K562 (cell line): ENCODE results near the gene IL11. TPM values are rescaled to one million over a fixed set of nuclear protein-coding genes. Genes with fewer than 3 reads are reported as not detected.

Experiments
- ARNT ChIP-seq, 2 experiments: fragments of 450-650 bp; IDR thresholded peaks; 2 replicates each; pipeline ENCODE4 v1.6.1; 2016; ENCODE audit warnings: mild to moderate bottlenecking in 1 of 2
- COPS2 ChIP-seq: fragments of 450-650 bp; conservative IDR thresholded peaks from 2 replicates; pipeline ENCODE4 v1.6.1; 2016; ENCODE audit warnings: mild to moderate bottlenecking, moderate library complexity
- FOSL1 ChIP-seq: fragments of 200-800 bp; sonication (Bioruptor generic); conservative IDR thresholded peaks from 2 replicates; pipeline ENCODE4 v1.6.1; 2016; ENCODE audit warnings: missing genetic modification characterization, missing compliant biosample characterization
- FOXA3 ChIP-seq, 2 experiments: fragments of 450-650 bp in 1 of 2; sonication (generic) in 1 of 2; formaldehyde crosslinking; IDR thresholded peaks in 1 of 2; conservative IDR thresholded peaks in 1 of 2; 2 replicates each; pipeline versions ENCODE4 v1.4.0 to v1.8.0; 2020 to 2022; ENCODE audit warnings: mild to moderate bottlenecking in 2 of 2, missing genetic modification reagents in 1 of 2
- NR3C1 ChIP-seq: sonication (generic); formaldehyde crosslinking; IDR thresholded peaks from 2 replicates; pipeline ENCODE4 v1.8.1; 2022; ENCODE audit warnings: missing genetic modification reagents
- PRPF4 ChIP-seq: fragments of 200-400 bp; formaldehyde crosslinking; IDR thresholded peaks from one replicate; pipeline ENCODE4 v1.6.1; 2017; ENCODE audit warnings: low read length, low read depth, mild to moderate bottlenecking; ENCODE audit not compliant: insufficient read depth, poor library complexity, severe bottlenecking
- RUNX1 ChIP-seq: sonication (generic); IDR thresholded peaks from 2 replicates; pipeline ENCODE4 v1.6.1; 2016; ENCODE audit warnings: antibody characterized with exemption, low read depth
- SRSF9 ChIP-seq: fragments of 200-400 bp; formaldehyde crosslinking; IDR thresholded peaks from 2 replicates; pipeline ENCODE4 v1.6.1; 2017; ENCODE audit warnings: low read depth, low read length, borderline replicate concordance
- ZNF140 ChIP-seq: fragments of 250-450 bp; sonication (Bioruptor Pico); IDR thresholded peaks from 2 replicates; pipeline ENCODE4 v1.8.0; 2021; ENCODE audit warnings: moderate library complexity, mild to moderate bottlenecking, inconsistent platforms
- ZNF263 ChIP-seq: sonication (generic); formaldehyde crosslinking; IDR thresholded peaks from 2 replicates; pipeline ENCODE4 v1.8.0; 2022; ENCODE audit warnings: mild to moderate bottlenecking, missing genetic modification reagents, borderline replicate concordance
- ZNF280A ChIP-seq: fragments of 450-650 bp; IDR thresholded peaks from 2 replicates; pipeline ENCODE4 v1.6.1; 2018; ENCODE audit warnings: mild to moderate bottlenecking, low read depth; ENCODE audit not compliant: partially characterized antibody
- ZNF3 ChIP-seq: fragments of 250-450 bp; sonication (Bioruptor Pico); IDR thresholded peaks from 2 replicates; pipeline ENCODE4 v1.5.0; 2021; ENCODE audit warnings: mild to moderate bottlenecking, moderate library complexity
- ZNF589 ChIP-seq: fragments of 200-800 bp; sonication (Bioruptor generic); IDR thresholded peaks from 2 replicates; pipeline ENCODE4 v1.6.1; 2016; ENCODE audit warnings: low read depth, missing genetic modification characterization, missing compliant biosample characterization
- polyA plus RNA-seq, 8 experiments: library from polyadenylated mRNA; depleted of rRNA in 4 of 8; stranded (reverse) in 5 of 8; unstranded in 3 of 8; fragments of >200 nt; fragmentation: Nextera tagmentation in 2 of 8; fragmentation: Illumina TruSeq in 1 of 8; extraction: Ambion mirVana in 2 of 8; extraction: Trizol in 1 of 8; gene quantifications; 2 replicates each; pipeline versions ENCODE4 v1.2.1 to v1.2.3, GENCODE V29; 2011 to 2014; ENCODE audit warnings: inconsistent platforms in 1 of 8, missing spikeins in 1 of 8
- total RNA-seq, 7 experiments: library from RNA; depleted of rRNA in 6 of 7; stranded (reverse); fragments of >200 nt in 6 of 7; fragmentation: Illumina TruSeq in 2 of 7; extraction: Trizol in 2 of 7; gene quantifications; 2 replicates each; pipeline versions ENCODE4 v1.2.1 to v1.2.3, GENCODE V29; 2011 to 2021; ENCODE audit warnings: low replicate concordance in 1 of 7
- TF ChIP-seq, protein P1 (sequence below), 2 experiments: fragments of 150-350 bp in 1 of 2; IDR thresholded peaks; 2 replicates each; pipeline ENCODE4 v1.6.1; 2012 to 2016; ENCODE audit warnings: low read depth in 2 of 2, low read length in 2 of 2, mild to moderate bottlenecking in 1 of 2, moderate library complexity in 1 of 2
- TF ChIP-seq, protein P2 (sequence below): IDR thresholded peaks from 3 replicates; pipeline ENCODE4 v1.6.1; 2011; ENCODE audit warnings: borderline replicate concordance, mild to moderate bottlenecking; ENCODE audit not compliant: insufficient read length, insufficient read depth
- TF ChIP-seq, protein P3 (sequence below): fragments of 450-650 bp; IDR thresholded peaks from 2 replicates; pipeline ENCODE4 v1.6.1; 2016; ENCODE audit warnings: antibody characterized with exemption

IL11 gene
- total and polyA plus RNA-seq, 9 of the 15 experiments (the other 6 are each of a cell fraction or from before 2014, with no cell fraction given) = 0.04 to 0.42 (median 0.06) TPM; not detected in 6

- TF ChIP-seq, protein P1, sequence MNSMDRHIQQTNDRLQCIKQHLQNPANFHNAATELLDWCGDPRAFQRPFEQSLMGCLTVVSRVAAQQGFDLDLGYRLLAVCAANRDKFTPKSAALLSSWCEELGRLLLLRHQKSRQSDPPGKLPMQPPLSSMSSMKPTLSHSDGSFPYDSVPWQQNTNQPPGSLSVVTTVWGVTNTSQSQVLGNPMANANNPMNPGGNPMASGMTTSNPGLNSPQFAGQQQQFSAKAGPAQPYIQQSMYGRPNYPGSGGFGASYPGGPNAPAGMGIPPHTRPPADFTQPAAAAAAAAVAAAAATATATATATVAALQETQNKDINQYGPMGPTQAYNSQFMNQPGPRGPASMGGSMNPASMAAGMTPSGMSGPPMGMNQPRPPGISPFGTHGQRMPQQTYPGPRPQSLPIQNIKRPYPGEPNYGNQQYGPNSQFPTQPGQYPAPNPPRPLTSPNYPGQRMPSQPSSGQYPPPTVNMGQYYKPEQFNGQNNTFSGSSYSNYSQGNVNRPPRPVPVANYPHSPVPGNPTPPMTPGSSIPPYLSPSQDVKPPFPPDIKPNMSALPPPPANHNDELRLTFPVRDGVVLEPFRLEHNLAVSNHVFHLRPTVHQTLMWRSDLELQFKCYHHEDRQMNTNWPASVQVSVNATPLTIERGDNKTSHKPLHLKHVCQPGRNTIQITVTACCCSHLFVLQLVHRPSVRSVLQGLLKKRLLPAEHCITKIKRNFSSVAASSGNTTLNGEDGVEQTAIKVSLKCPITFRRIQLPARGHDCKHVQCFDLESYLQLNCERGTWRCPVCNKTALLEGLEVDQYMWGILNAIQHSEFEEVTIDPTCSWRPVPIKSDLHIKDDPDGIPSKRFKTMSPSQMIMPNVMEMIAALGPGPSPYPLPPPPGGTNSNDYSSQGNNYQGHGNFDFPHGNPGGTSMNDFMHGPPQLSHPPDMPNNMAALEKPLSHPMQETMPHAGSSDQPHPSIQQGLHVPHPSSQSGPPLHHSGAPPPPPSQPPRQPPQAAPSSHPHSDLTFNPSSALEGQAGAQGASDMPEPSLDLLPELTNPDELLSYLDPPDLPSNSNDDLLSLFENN (IDR thresholded peaks at IDR 0.05; ENCODE audit: low read depth in 2 of 2, low read length in 2 of 2) = no peak
- TF ChIP-seq ARNT (IDR thresholded peaks at IDR 0.05) (no peak), NR3C1 (CRISPR knock-in tag) (no peak), ZNF140 (CRISPR knock-in tag) (no peak), FOXA3 (CRISPR knock-in tag; conservative IDR thresholded peaks at IDR 0.05 in 1 of 2, IDR thresholded peaks at IDR 0.05 in 1 of 2) (no peak), ZNF263 (CRISPR knock-in tag) (peak; percentile 31; the same call in 1 of the 2 replicates), SRSF9 (no peak), RUNX1 (no peak), ZNF280A (no peak), FOSL1 (no peak), ZNF589 (CRISPR knock-in tag) (no peak), PRPF4 (no peak), ZNF3 (CRISPR knock-in tag) (no peak), COPS2 (no peak)
- TF ChIP-seq, protein P2, sequence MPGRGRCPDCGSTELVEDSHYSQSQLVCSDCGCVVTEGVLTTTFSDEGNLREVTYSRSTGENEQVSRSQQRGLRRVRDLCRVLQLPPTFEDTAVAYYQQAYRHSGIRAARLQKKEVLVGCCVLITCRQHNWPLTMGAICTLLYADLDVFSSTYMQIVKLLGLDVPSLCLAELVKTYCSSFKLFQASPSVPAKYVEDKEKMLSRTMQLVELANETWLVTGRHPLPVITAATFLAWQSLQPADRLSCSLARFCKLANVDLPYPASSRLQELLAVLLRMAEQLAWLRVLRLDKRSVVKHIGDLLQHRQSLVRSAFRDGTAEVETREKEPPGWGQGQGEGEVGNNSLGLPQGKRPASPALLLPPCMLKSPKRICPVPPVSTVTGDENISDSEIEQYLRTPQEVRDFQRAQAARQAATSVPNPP = no peak
- TF ChIP-seq, protein P3, sequence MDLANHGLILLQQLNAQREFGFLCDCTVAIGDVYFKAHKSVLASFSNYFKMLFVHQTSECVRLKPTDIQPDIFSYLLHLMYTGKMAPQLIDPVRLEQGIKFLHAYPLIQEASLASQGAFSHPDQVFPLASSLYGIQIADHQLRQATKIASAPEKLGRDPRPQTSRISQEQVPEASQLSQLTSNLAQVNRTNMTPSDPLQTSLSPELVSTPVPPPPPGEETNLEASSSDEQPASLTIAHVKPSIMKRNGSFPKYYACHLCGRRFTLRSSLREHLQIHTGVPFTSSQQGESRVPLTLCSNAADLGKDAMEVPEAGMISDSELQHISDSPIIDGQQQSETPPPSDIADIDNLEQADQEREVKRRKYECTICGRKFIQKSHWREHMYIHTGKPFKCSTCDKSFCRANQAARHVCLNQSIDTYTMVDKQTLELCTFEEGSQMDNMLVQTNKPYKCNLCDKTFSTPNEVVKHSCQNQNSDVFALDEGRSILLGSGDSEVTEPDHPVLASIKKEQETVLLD = no peak
Observed at GRCh38 chr19:55383279-55384130, 13.2 kb upstream of the IL11 start (continued).
